ENCODE measurements around the gene PAXX. TPM values are rescaled to one million over a fixed set of nuclear protein-coding genes. Genes with fewer than 3 reads are reported as not detected.

The PAXX gene
- total RNA-seq, 4 donors from 2014 or later = 52.3 to 92.4 (median 63.0) TPM

- TF ChIP-seq POLR2A (IDR thresholded peaks at IDR 0.05) (no peak), CTCF (IDR thresholded peaks at IDR 0.05) (peak in 1 of 6 experiments; percentile 8)
- no peaks in the 10 kb centered on the region for H3K9me3 ChIP-seq
- no peaks in the 10 kb centered on the region for H3K36me3 ChIP-seq
- no peak overlapping the region for H3K4me3 ChIP-seq
- H3K27ac ChIP-seq = no peak overlapping the region
- no peaks in the 10 kb centered on the region for H3K27me3 ChIP-seq
- peaks cover 0 to 19% (median 2%) of the 10 kb centered on the region in 4 donors for H3K4me1 ChIP-seq
- peak in 1 of 3 donors; percentile 35 for DNase-seq
These were observed 16.6 kb upstream of the PAXX start for GRCh38 chr9:136975644-136976043.

GRCh38 chr9:136977223-136977622 lies 15.0 kb upstream of the PAXX start, which contains the start of gene PTGDS:
Gene PTGDS (plus strand): TSS chr9:136977504. CDS start chr9:136977579, 75 bp downstream.
- H3K27me3 ChIP-seq = no peaks in the 10 kb centered on the region
- peak within 1 kb of the TSS; percentile 22 to 58 (median 30) for H3K27ac ChIP-seq
- TF ChIP-seq CTCF (IDR thresholded peaks at IDR 0.05) = no peak
- TF ChIP-seq POLR2A (IDR thresholded peaks at IDR 0.05) = no peak
- H3K36me3 ChIP-seq = no peaks in the 10 kb centered on the region
- H3K9me3 ChIP-seq = no peaks in the 10 kb centered on the region
- peak within 1 kb of the TSS; percentile 29 to 54 (median 39) for H3K4me3 ChIP-seq
- no peak for DNase-seq
- peaks cover 0 to 19% (median 2%) of the 10 kb centered on the region in 4 donors for H3K4me1 ChIP-seq

GRCh38 chr9:136977649-136978072 lies 14.6 kb upstream of the PAXX start:
- peak overlapping the region in 3 of 4 donors; percentile 22 to 58 (median 31) for H3K27ac ChIP-seq
- H3K4me1 ChIP-seq = peaks cover 0 to 19% (median 2%) of the 10 kb centered on the region in 4 donors
- TF ChIP-seq POLR2A (IDR thresholded peaks at IDR 0.05) (no peak), CTCF (IDR thresholded peaks at IDR 0.05) (no peak)
- H3K9me3 ChIP-seq = no peaks in the 10 kb centered on the region
- no peaks in the 10 kb centered on the region for H3K27me3 ChIP-seq
- H3K4me3 ChIP-seq = peak overlapping the region; percentile 29 to 54 (median 39)
- no peaks in the 10 kb centered on the region for H3K36me3 ChIP-seq
- DNase-seq = no peak

- H3K4me3 ChIP-seq = peak overlapping the region; percentile 29 to 54 (median 39)
- no peaks in the 10 kb centered on the region for H3K36me3 ChIP-seq
- H3K9me3 ChIP-seq = no peaks in the 10 kb centered on the region
- peak overlapping the region; percentile 22 to 58 (median 30) for H3K27ac ChIP-seq
- TF ChIP-seq POLR2A (IDR thresholded peaks at IDR 0.05) (no peak), CTCF (IDR thresholded peaks at IDR 0.05) (no peak)
- peaks cover 0 to 19% (median 2%) of the 10 kb centered on the region in 4 donors for H3K4me1 ChIP-seq
- H3K27me3 ChIP-seq = no peaks in the 10 kb centered on the region
- DNase-seq = peak; percentile 58 to 72 (median 68)
These were observed 14.0 kb upstream of the PAXX start for GRCh38 chr9:136978073-136978864.

- no peak overlapping the region for H3K27ac ChIP-seq
- H3K36me3 ChIP-seq = no peaks in the 10 kb centered on the region
- no peaks in the 10 kb centered on the region for H3K27me3 ChIP-seq
- no peak for TF ChIP-seq POLR2A (IDR thresholded peaks at IDR 0.05)
- no peak for TF ChIP-seq CTCF (IDR thresholded peaks at IDR 0.05)
- DNase-seq = no peak
- no peaks in the 10 kb centered on the region for H3K9me3 ChIP-seq
- peaks cover 0 to 19% (median 2%) of the 10 kb centered on the region in 4 donors for H3K4me1 ChIP-seq
- no peak overlapping the region for H3K4me3 ChIP-seq
These were observed 13.2 kb upstream of the PAXX start for GRCh38 chr9:136978865-136979544.

All from Peyer's patch (tissue), 4 donors.